Fibroblast of the aortic adventitia (primary cell): ENCODE data around the gene EHD2. TPM values are rescaled to one million over a fixed set of nuclear protein-coding genes. Genes with fewer than 3 reads are reported as not detected.
"Not testable (repeated sequence)": the region's sequence is repeated elsewhere in the genome, so short reads cannot be mapped to it uniquely, and the experiment has no call there.

Source experiments
- DNase-seq: peaks from one replicate; pipeline ENCODE4 v3.0.0-alpha.2; 2010; ENCODE audit warnings: low read depth
- H3K4me3 ChIP-seq: 2 replicates; pipeline ENCODE4 v1.5.1; 2011; ENCODE audit warnings: low read depth, mild to moderate bottlenecking, control low read depth, low read length, moderate library complexity
- total RNA-seq: library from RNA; depleted of rRNA; stranded (reverse); fragments of >200 nt; gene quantifications from 2 replicates; pipeline ENCODE4 v1.2.3, GENCODE V29; 2012; ENCODE audit warnings: low replicate concordance
- TF ChIP-seq, protein P1 (sequence below): IDR thresholded peaks from 2 replicates; pipeline ENCODE4 v1.5.1; 2011; ENCODE audit warnings: mild to moderate bottlenecking, low read length, control low read depth, inconsistent platforms; ENCODE audit not compliant: insufficient read depth

EHD2 gene
- 70.4 and 110 TPM in 2 replicates for total RNA-seq

DNA sequence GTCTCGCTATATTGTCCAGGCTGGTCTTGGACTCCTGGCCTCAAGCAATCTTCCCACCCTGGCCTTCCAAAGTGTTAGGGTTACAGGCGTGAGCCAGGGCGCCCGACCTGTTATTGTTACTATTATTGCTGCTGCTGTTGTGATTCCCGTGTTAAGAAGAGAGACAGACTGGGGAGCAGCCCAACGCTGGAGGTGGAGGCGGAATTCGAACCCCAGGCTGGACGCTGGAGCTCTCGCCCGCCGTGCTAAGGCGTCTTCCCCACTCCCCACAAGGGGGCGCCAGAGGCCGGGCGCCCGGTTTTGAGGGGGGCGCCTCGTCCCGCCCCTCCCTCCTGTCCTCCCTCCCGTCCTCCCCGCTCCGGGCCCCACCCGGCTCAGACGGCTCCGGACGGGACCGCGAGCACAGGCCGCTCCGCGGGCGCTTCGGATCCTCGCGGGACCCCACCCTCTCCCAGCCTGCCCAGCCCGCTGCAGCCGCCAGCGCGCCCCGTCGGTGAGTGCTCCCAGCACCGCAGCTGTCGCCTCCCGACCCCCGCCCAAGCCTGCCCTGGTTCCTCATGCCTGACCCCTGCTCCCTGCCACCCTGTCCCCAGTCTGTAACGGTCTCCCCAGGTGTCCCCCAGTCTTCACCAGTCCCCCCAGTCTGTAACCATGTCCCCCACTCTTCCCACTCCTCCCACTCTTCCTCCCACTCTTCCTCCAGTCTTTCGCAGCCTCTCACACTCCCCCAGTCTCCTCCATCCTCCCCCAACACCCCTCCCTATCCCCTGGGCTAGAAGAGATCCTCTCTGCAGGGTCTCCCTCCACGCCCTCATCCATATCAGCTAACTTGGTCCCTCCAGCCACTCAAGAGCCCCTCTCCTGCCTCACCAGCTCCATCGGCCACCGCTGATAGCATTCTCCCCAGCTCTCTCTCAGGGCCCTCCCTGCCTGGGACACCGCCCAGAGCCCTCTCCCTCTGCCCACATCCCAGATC, at the start of gene EHD2:
Gene EHD2, plus strand, starts transcription at position 377 of the 976 bp plus-strand sequence. CDS start 3,191 bp downstream, outside the sequence.
- TF ChIP-seq, protein P1, sequence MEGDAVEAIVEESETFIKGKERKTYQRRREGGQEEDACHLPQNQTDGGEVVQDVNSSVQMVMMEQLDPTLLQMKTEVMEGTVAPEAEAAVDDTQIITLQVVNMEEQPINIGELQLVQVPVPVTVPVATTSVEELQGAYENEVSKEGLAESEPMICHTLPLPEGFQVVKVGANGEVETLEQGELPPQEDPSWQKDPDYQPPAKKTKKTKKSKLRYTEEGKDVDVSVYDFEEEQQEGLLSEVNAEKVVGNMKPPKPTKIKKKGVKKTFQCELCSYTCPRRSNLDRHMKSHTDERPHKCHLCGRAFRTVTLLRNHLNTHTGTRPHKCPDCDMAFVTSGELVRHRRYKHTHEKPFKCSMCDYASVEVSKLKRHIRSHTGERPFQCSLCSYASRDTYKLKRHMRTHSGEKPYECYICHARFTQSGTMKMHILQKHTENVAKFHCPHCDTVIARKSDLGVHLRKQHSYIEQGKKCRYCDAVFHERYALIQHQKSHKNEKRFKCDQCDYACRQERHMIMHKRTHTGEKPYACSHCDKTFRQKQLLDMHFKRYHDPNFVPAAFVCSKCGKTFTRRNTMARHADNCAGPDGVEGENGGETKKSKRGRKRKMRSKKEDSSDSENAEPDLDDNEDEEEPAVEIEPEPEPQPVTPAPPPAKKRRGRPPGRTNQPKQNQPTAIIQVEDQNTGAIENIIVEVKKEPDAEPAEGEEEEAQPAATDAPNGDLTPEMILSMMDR, result peak; percentile 96
- peak; percentile 78 for DNase-seq
- peak within 1 kb of the TSS; percentile 98 for H3K4me3 ChIP-seq

GRCh38 chr19:47663435-47663910, 49.7 kb upstream of the EHD2 start:
- DNase-seq, result peak; percentile 97
- TF ChIP-seq, protein P1, result no peak
- peak overlapping the region; percentile 28 for H3K4me3 ChIP-seq

DNA sequence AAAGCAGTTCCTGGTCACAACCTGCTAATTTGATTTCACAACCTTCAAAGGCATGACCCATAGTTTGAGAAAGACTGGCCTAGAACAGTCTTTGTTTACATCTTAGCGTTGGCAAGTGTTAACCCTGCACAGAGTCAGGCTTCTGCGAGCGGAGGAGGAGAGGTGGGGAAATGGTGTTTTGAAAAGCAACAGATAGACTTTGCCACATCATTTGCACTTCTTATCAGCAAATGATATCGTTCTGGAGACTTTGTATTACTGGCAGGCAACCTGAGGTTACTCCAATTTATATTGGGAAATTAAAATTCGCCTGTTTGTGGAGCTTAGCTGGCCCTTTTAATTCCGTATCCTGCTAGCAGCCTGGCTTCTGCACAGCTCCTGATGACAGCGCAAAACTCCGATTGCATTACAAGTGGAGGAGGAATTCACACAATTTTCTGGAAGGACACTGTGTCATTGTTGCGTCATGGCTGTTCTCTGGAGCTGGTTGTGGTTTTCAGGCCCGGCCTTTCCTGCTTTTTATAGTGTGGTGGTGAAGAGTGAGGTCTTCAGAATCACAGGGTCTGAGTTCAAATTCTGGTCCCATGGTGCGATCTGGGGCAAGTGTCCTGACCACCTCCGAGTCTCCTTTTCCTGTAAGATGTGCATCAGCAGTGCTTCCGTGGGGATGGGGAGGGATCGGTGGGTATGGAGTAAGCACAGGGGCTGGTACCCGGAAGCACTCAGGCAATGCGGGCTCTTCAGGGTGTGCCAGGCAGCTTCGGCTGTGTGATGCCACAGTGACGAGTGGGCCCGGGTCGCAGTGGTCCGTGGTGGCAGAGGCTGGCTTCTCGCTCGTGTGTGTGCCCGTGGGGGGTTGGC, 49.1 kb upstream of the EHD2 start:
- peak overlapping the region; percentile 39 for H3K4me3 ChIP-seq
- TF ChIP-seq, protein P1, result no peak
- peak; percentile 100 for DNase-seq

DNA sequence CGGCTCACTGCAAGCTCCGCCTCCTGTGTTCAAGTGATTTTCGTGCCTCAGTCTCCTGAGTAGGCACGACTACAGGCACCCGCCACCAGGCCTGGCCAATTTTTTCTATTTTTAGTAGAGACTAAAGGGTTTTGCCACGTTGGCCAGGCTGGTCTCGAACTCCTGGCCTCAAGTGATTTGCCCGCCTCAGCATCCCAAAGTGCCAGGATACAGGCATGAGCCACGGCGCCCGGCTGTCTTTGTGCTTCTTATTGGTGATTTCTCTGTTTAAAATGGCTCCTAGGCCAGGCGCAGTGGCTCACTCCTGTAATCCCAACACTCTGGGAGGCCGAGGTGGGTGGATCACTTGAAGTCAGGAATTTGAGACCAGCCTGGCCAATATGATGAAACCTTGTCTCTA, 44.7 kb upstream of the EHD2 start:
- DNase-seq, H3K4me3 ChIP-seq: not testable (repeated sequence)

DNA sequence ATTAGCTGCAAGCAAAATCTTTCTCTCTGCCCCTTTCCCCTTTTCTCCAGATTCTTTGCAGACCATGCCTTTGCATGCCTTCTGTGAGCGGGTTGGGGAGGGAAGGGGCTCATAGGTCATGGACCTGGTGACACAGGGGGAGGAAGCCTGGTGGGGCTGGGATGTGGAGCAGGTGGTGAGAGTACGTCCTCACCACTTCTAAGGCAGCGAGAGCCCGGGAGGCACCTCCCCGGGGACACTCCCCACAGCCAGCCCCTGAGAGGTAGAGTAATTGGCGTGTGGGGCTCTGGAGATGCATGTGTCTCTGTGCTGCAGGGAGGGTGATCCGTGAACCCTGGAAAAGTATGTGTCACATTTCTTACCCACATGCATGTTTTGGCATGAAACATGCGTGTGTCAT, 42.5 kb upstream of the EHD2 start:
- TF ChIP-seq, protein P1, result no peak

DNA sequence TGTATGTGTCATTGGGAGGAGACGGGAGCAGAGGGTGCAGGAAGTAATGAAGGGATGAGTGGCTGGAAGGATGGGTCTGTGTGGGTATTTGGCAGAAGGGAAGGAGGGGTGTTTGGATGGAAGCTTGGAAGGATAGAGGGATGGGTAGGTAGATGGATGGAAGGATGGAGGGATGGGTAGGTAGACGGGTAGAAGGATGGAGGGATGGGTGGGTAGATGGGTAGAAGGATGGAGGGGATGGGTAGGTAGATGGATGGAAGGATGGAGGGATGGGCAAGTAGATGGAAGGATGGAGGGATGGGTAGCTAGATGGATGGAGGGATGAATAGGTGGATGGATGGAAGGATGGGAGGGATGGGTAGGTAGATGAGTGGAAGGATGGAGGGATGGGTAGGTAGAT, 41.7 kb upstream of the EHD2 start:
- TF ChIP-seq, protein P1, result no peak
- DNase-seq, result no peak
- no peak overlapping the region for H3K4me3 ChIP-seq

More for the DNA sequence above, 42.5 kb upstream of the EHD2 start:
- DNase-seq, result no peak
- no peak overlapping the region for H3K4me3 ChIP-seq
